Neutrophil (primary cell): ENCODE results near the gene SF3A2.

Source experiments
- H3K27ac ChIP-seq: fragments of 200-600 bp; sonication (generic); 2 replicates; pipeline ENCODE4 v1.5.1; 2016; ENCODE audit warnings: mild to moderate bottlenecking, moderate library complexity
- H3K27me3 ChIP-seq: fragments of 200-600 bp; sonication (generic); 2 replicates; pipeline ENCODE4 v1.6.0; 2016; ENCODE audit warnings: mild to moderate bottlenecking
- H3K36me3 ChIP-seq: fragments of 200-600 bp; sonication (generic); 2 replicates; pipeline ENCODE4 v1.5.1; 2017
- H3K4me1 ChIP-seq, 2 experiments: fragments of 200-600 bp in 1 of 2; sonication (generic) in 1 of 2; 1 replicate in 1 of 2; 2 replicates in 1 of 2; pipeline versions ENCODE4 v1.5.1 to v1.6.1; 2013 to 2016; ENCODE audit warnings: low read depth in 1 of 2, low read length in 1 of 2, mild to moderate bottlenecking in 1 of 2, moderate library complexity in 1 of 2; ENCODE audit not compliant: control insufficient read depth in 1 of 2, insufficient read depth in 1 of 2
- H3K4me3 ChIP-seq, 2 experiments: fragments of 200-600 bp in 1 of 2; sonication (generic) in 1 of 2; 1 replicate in 1 of 2; 2 replicates in 1 of 2; pipeline ENCODE4 v1.5.1; 2013 to 2016; ENCODE audit warnings: low read depth in 1 of 2, low read length in 1 of 2, mild to moderate bottlenecking in 1 of 2, moderate library complexity in 1 of 2
- H3K9me3 ChIP-seq: fragments of 200-600 bp; sonication (generic); 2 replicates; pipeline ENCODE4 v1.5.1; 2016
- CTCF ChIP-seq: fragments of 200-600 bp; sonication (generic); IDR thresholded peaks from 2 replicates; pipeline ENCODE4 v1.5.1; 2016; ENCODE audit warnings: antibody characterized with exemption

The SF3A2 gene

GRCh38 chr19:2274931-2275535 lies 38.4 kb downstream of the SF3A2 start:
- H3K4me3 ChIP-seq: peak overlapping the region in 1 of 2 experiments; percentile 24
- no peaks in the 10 kb centered on the region for H3K9me3 ChIP-seq
- H3K27ac ChIP-seq: peak overlapping the region; percentile 74
- TF ChIP-seq CTCF: peak; percentile 72
- H3K36me3 ChIP-seq: peaks cover 86% of the 10 kb centered on the region
- H3K4me1 ChIP-seq: peaks cover 75 to 79% of the 10 kb centered on the region in 2 experiments
- no peaks in the 10 kb centered on the region for H3K27me3 ChIP-seq

GRCh38 chr19:2275588-2276428 lies 39.2 kb downstream of the SF3A2 start:
- Histone ChIP-seq H3K27me3 (no peaks in the 10 kb centered on the region), H3K4me3 (peak overlapping the region in 1 of 2 experiments; percentile 24), H3K4me1 (peaks cover 83 to 87% of the 10 kb centered on the region in 2 experiments), H3K27ac (peak overlapping the region; percentile 74), H3K9me3 (no peaks in the 10 kb centered on the region), H3K36me3 (peaks cover 86% of the 10 kb centered on the region)
- no peak for TF ChIP-seq CTCF

- H3K27ac ChIP-seq: peak overlapping the region; percentile 74
- H3K27me3 ChIP-seq: no peaks in the 10 kb centered on the region
- H3K4me1 ChIP-seq: peaks cover 81 to 86% of the 10 kb centered on the region in 2 experiments
- H3K9me3 ChIP-seq: no peaks in the 10 kb centered on the region
- no peak overlapping the region for H3K4me3 ChIP-seq
- peaks cover 80% of the 10 kb centered on the region for H3K36me3 ChIP-seq
- TF ChIP-seq CTCF: no peak
Observed at GRCh38 chr19:2276429-2276986, 39.9 kb downstream of the SF3A2 start.

- H3K27me3 ChIP-seq: no peaks in the 10 kb centered on the region
- no peak overlapping the region for H3K4me3 ChIP-seq
- peak overlapping the region; percentile 74 for H3K27ac ChIP-seq
- H3K36me3 ChIP-seq: peaks cover 74% of the 10 kb centered on the region
- H3K4me1 ChIP-seq: peaks cover 78 to 79% of the 10 kb centered on the region in 2 experiments
- no peak for TF ChIP-seq CTCF
- no peaks in the 10 kb centered on the region for H3K9me3 ChIP-seq
Observed at GRCh38 chr19:2277138-2277537, 40.5 kb downstream of the SF3A2 start.

GRCh38 chr19:2278459-2279158 lies 42.0 kb downstream of the SF3A2 start:
- Histone ChIP-seq H3K27ac (peak overlapping the region; percentile 74), H3K4me1 (peaks cover 75% of the 10 kb centered on the region in 2 experiments), H3K36me3 (peaks cover 59% of the 10 kb centered on the region), H3K4me3 (no peak overlapping the region), H3K9me3 (no peaks in the 10 kb centered on the region), H3K27me3 (no peaks in the 10 kb centered on the region)
- TF ChIP-seq CTCF: no peak
